Measurements from ENCODE around the gene MRTO4.

- TF ChIP-seq CTCF (IDR thresholded peaks at IDR 0.05 in 8 of 11, conservative IDR thresholded peaks at IDR 0.05 in 3 of 11): no peak
- TF ChIP-seq POLR2A (IDR thresholded peaks at IDR 0.05): no peak
These were observed 30.6 kb upstream of the MRTO4 start for GRCh38 chr1:19220991-19221390.

Measured in spleen (tissue), 7 donors.